PFSK-1 (cell line): ENCODE results near the gene ZNF747.

Source experiments
- FOXP2 ChIP-seq: optimal IDR thresholded peaks from 2 replicates; pipeline ENCODE3; 2011; ENCODE audit warnings: borderline replicate concordance, control low read depth, inconsistent platforms; ENCODE audit not compliant: insufficient read depth; ENCODE audit errors: extremely low read length, extremely low read depth
- POLR2AphosphoS5 ChIP-seq: IDR thresholded peaks from 2 replicates; pipeline ENCODE4 v1.6.1; 2012; ENCODE audit warnings: low read depth, mild to moderate bottlenecking, control low read depth, low read length, moderate library complexity
- REST ChIP-seq, 2 experiments: IDR thresholded peaks; 2 replicates each; pipeline versions ENCODE4 v1.6.1 to v1.8.0; 2011 to 2012; ENCODE audit warnings: low read depth in 2 of 2, low read length in 2 of 2, control low read depth in 1 of 2, inconsistent platforms in 1 of 2, mild to moderate bottlenecking in 1 of 2, moderate library complexity in 1 of 2; ENCODE audit not compliant: insufficient read depth in 1 of 2
- SIN3A ChIP-seq: IDR thresholded peaks from 2 replicates; pipeline ENCODE4 v1.6.1; 2012; ENCODE audit warnings: mild to moderate bottlenecking, low read length, moderate library complexity, borderline replicate concordance; ENCODE audit not compliant: insufficient read depth
- TAF1 ChIP-seq: IDR thresholded peaks from 2 replicates; pipeline ENCODE4 v1.6.1; 2012; ENCODE audit warnings: low read length, control low read depth, borderline replicate concordance; ENCODE audit not compliant: insufficient read depth

ZNF747 gene

GRCh38 chr16:30539000-30539964, 4.6 kb upstream of the ZNF747 start:
- TF ChIP-seq SIN3A (no peak), FOXP2 (no peak), REST (IDR thresholded peaks at IDR 0.05; ENCODE audit: insufficient read depth in 1 of 2, low read depth in 2 of 2, low read length in 2 of 2) (no peak), TAF1 (no peak), POLR2AphosphoS5 (no peak)

- no peak for TF ChIP-seq REST (IDR thresholded peaks at IDR 0.05; ENCODE audit: insufficient read depth in 1 of 2, low read depth in 2 of 2, low read length in 2 of 2)
- no peak for TF ChIP-seq SIN3A
- no peak for TF ChIP-seq FOXP2
- no peak for TF ChIP-seq TAF1
- no peak for TF ChIP-seq POLR2AphosphoS5
These were observed 1.1 kb upstream of the ZNF747 start for GRCh38 chr16:30535777-30536190.

- TF ChIP-seq SIN3A = no peak
- no peak for TF ChIP-seq FOXP2
- TF ChIP-seq POLR2AphosphoS5 = no peak
- no peak for TF ChIP-seq TAF1
- TF ChIP-seq REST (IDR thresholded peaks at IDR 0.05; ENCODE audit: insufficient read depth in 1 of 2, low read depth in 2 of 2, low read length in 2 of 2) = no peak
These were observed 583 bp upstream of the ZNF747 start for GRCh38 chr16:30535106-30535776.

GRCh38 chr16:30533748-30534367, 800 bp downstream of the ZNF747 start:
- no peak for TF ChIP-seq SIN3A
- no peak for TF ChIP-seq POLR2AphosphoS5
- no peak for TF ChIP-seq FOXP2
- no peak for TF ChIP-seq REST (IDR thresholded peaks at IDR 0.05; ENCODE audit: insufficient read depth in 1 of 2, low read depth in 2 of 2, low read length in 2 of 2)
- TF ChIP-seq TAF1 = no peak
